Parathyroid adenoma (tissue), 2 donors: ENCODE results near the gene SLC1A6.

ENCODE experiments used
- H2AFZ ChIP-seq: fragments of 300-600 bp; sonication (generic); one replicate; pipeline ENCODE4 v1.7.0; 2017; ENCODE audit warnings: antibody characterized with exemption, mild to moderate bottlenecking
- H3K27ac ChIP-seq: fragments of 300-600 bp; sonication (generic); one replicate; pipeline ENCODE4 v1.7.0; 2017
- H3K27me3 ChIP-seq: fragments of 300-600 bp; sonication (generic); one replicate; pipeline ENCODE4 v1.7.0; 2017; ENCODE audit warnings: low read length; ENCODE audit not compliant: control insufficient read depth, insufficient read depth
- H3K36me3 ChIP-seq: fragments of 300-600 bp; sonication (generic); one replicate; pipeline ENCODE4 v1.7.0; 2017; ENCODE audit warnings: low read length; ENCODE audit not compliant: control insufficient read depth, insufficient read depth
- H3K4me1 ChIP-seq: fragments of 300-600 bp; sonication (generic); one replicate; pipeline ENCODE4 v1.7.0; 2017; ENCODE audit warnings: control low read depth
- H3K4me2 ChIP-seq: fragments of 300-600 bp; sonication (generic); one replicate; pipeline ENCODE4 v1.7.0; 2017; ENCODE audit warnings: low read length
- H3K4me3 ChIP-seq: fragments of 300-600 bp; sonication (generic); one replicate; pipeline ENCODE4 v1.7.0; 2017; ENCODE audit warnings: low read depth, low read length
- H3K79me2 ChIP-seq: fragments of 300-600 bp; sonication (generic); one replicate; pipeline ENCODE4 v1.7.0; 2017; ENCODE audit warnings: control low read depth
- H3K9ac ChIP-seq: fragments of 300-600 bp; sonication (generic); one replicate; pipeline ENCODE4 v1.7.0; 2017; ENCODE audit warnings: mild to moderate bottlenecking
- H3K9me3 ChIP-seq: fragments of 300-600 bp; sonication (generic); one replicate; pipeline ENCODE4 v1.7.0; 2017; ENCODE audit warnings: low read length; ENCODE audit not compliant: control insufficient read depth
- CTCF ChIP-seq: fragments of 300-600 bp; sonication (generic); IDR thresholded peaks from one replicate; pipeline ENCODE4 v1.7.0; 2017; ENCODE audit warnings: antibody characterized with exemption, mild to moderate bottlenecking
- donor health status: primary hyperparathyroidism.

SLC1A6 gene

GRCh38 chr19:14961956-14962685 is 17.5 kb downstream of the SLC1A6 start:
- H3K79me2 ChIP-seq: no peaks in the 10 kb centered on the region
- H3K4me1 ChIP-seq: no peaks in the 10 kb centered on the region
- no peaks in the 10 kb centered on the region for H3K36me3 ChIP-seq
- no peak overlapping the region for H3K4me3 ChIP-seq
- no peak overlapping the region for H3K27ac ChIP-seq
- H3K9ac ChIP-seq: no peak overlapping the region
- H3K9me3 ChIP-seq: no peaks in the 10 kb centered on the region
- no peak overlapping the region for H3K4me2 ChIP-seq
- H2AFZ ChIP-seq: no peak overlapping the region
- no peak for TF ChIP-seq CTCF
- no peaks in the 10 kb centered on the region for H3K27me3 ChIP-seq

- Histone ChIP-seq H3K36me3 (no peaks in the 10 kb centered on the region), H3K9ac (no peak overlapping the region), H3K27ac (no peak overlapping the region), H3K79me2 (no peaks in the 10 kb centered on the region), H3K4me3 (no peak overlapping the region), H3K27me3 (no peaks in the 10 kb centered on the region), H3K4me1 (no peaks in the 10 kb centered on the region), H3K9me3 (no peaks in the 10 kb centered on the region), H3K4me2 (no peak overlapping the region), H2AFZ (no peak overlapping the region)
- TF ChIP-seq CTCF: no peak
Observed at GRCh38 chr19:14959263-14959662, 20.4 kb downstream of the SLC1A6 start.

- Histone ChIP-seq H3K27me3 (no peaks in the 10 kb centered on the region), H3K36me3 (no peaks in the 10 kb centered on the region), H3K9me3 (no peaks in the 10 kb centered on the region), H3K4me3 (no peak overlapping the region), H2AFZ (no peak overlapping the region), H3K79me2 (no peaks in the 10 kb centered on the region), H3K9ac (no peak overlapping the region), H3K27ac (no peak overlapping the region), H3K4me1 (no peaks in the 10 kb centered on the region), H3K4me2 (no peak overlapping the region)
- no peak for TF ChIP-seq CTCF
Observed at GRCh38 chr19:14957464-14957863, 22.2 kb downstream of the SLC1A6 start.

- no peak overlapping the region for H3K4me3 ChIP-seq
- no peak overlapping the region for H2AFZ ChIP-seq
- no peaks in the 10 kb centered on the region for H3K4me1 ChIP-seq
- TF ChIP-seq CTCF: no peak
- H3K36me3 ChIP-seq: no peaks in the 10 kb centered on the region
- no peak overlapping the region for H3K9ac ChIP-seq
- no peaks in the 10 kb centered on the region for H3K9me3 ChIP-seq
- no peaks in the 10 kb centered on the region for H3K79me2 ChIP-seq
- H3K27ac ChIP-seq: no peak overlapping the region
- H3K4me2 ChIP-seq: no peak overlapping the region
- no peaks in the 10 kb centered on the region for H3K27me3 ChIP-seq
Observed at GRCh38 chr19:14954071-14954655, 25.5 kb downstream of the SLC1A6 start.

- no peak overlapping the region for H3K4me3 ChIP-seq
- H2AFZ ChIP-seq: no peak overlapping the region
- H3K27me3 ChIP-seq: no peaks in the 10 kb centered on the region
- H3K36me3 ChIP-seq: no peaks in the 10 kb centered on the region
- no peak overlapping the region for H3K4me2 ChIP-seq
- H3K4me1 ChIP-seq: no peaks in the 10 kb centered on the region
- H3K9me3 ChIP-seq: no peaks in the 10 kb centered on the region
- H3K9ac ChIP-seq: no peak overlapping the region
- no peak for TF ChIP-seq CTCF
- no peaks in the 10 kb centered on the region for H3K79me2 ChIP-seq
- no peak overlapping the region for H3K27ac ChIP-seq
Observed at GRCh38 chr19:14952767-14953166, 26.9 kb downstream of the SLC1A6 start.
